Lower leg skin (tissue), 3 donors: Measurements from ENCODE around the gene DENND6B.

Source experiments
- POLR2A ChIP-seq, 2 donors: fragments of 450-650 bp; IDR thresholded peaks; one replicate each; pipeline ENCODE4 v1.6.1; 2016 to 2017; ENCODE audit warnings: antibody characterized with exemption in 2 of 2, mild to moderate bottlenecking in 1 of 2, moderate library complexity in 1 of 2
- TF ChIP-seq, protein P1 (sequence below), 3 donors: fragments of 450-650 bp; IDR thresholded peaks; one replicate each; pipeline ENCODE4 v1.5.1; 2016; ENCODE audit warnings: antibody characterized with exemption in 3 of 3, mild to moderate bottlenecking in 3 of 3, moderate library complexity in 2 of 3

DNA sequence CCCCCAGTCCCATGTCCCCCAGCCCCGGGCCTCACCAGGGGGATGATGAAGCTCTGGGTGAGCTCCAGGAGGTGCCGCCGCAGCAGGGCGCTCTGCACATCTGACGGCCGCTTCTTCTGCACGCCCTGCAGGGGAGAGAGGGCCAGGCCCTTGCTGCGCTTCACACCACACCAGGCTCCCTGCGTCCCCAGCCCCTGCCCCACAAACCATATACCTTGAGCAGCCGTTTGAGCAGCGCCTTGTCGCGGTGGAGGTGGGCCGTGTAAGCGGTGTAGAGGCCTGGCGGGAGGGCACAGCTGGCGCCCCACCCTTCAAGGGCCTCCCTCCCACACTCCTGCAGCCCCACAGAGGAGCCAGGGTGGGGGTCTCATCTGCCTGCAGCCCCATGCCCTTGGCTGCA lies 13.2 kb downstream of the DENND6B start:
- TF ChIP-seq POLR2A (IDR thresholded peaks at IDR 0.05), result no peak
- TF ChIP-seq, protein P1, sequence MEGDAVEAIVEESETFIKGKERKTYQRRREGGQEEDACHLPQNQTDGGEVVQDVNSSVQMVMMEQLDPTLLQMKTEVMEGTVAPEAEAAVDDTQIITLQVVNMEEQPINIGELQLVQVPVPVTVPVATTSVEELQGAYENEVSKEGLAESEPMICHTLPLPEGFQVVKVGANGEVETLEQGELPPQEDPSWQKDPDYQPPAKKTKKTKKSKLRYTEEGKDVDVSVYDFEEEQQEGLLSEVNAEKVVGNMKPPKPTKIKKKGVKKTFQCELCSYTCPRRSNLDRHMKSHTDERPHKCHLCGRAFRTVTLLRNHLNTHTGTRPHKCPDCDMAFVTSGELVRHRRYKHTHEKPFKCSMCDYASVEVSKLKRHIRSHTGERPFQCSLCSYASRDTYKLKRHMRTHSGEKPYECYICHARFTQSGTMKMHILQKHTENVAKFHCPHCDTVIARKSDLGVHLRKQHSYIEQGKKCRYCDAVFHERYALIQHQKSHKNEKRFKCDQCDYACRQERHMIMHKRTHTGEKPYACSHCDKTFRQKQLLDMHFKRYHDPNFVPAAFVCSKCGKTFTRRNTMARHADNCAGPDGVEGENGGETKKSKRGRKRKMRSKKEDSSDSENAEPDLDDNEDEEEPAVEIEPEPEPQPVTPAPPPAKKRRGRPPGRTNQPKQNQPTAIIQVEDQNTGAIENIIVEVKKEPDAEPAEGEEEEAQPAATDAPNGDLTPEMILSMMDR (IDR thresholded peaks at IDR 0.05), result no peak
